ENCODE measurements around the gene SEMA4D.
"Not testable (repeated sequence)": the region's sequence is repeated elsewhere in the genome, so short reads cannot be mapped to it uniquely, and the experiment has no call there.

SEMA4D gene

DNA sequence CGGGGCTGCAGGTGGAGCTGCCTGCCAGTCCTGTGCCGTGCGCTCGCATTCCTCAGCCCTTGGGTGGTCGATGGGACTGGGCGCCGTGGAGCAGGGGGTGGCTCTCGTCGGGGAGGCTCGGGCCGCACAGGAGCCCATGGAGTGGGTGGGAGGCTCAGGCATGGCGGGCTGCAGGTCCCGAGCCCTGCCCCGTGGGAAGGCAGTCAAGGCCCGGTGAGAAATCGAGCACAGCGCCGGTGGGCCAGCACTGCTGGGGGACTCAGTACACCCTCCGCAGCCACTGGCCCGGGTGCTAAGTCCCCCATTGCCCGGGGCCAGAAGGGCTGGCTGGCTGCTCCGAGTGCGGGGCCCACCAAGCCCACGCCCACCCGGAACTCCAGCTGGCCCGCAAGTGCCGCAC is 17.5 kb downstream of the SEMA4D start:
- not testable (repeated sequence) for DNase-seq

GRCh38 chr9:89479669-89480011 is 18.3 kb downstream of the SEMA4D start:
- DNase-seq = not testable (repeated sequence)

- no peak for DNase-seq
These were observed 18.9 kb downstream of the SEMA4D start for GRCh38 chr9:89478821-89479668.

- DNase-seq = peak; percentile 59
These were observed 19.9 kb downstream of the SEMA4D start for GRCh38 chr9:89477811-89478630.

- no peak for DNase-seq
These were observed 20.5 kb downstream of the SEMA4D start for GRCh38 chr9:89477384-89477783.

- DNase-seq = no peak
These were observed 21.4 kb downstream of the SEMA4D start for GRCh38 chr9:89476546-89476945.

DNA sequence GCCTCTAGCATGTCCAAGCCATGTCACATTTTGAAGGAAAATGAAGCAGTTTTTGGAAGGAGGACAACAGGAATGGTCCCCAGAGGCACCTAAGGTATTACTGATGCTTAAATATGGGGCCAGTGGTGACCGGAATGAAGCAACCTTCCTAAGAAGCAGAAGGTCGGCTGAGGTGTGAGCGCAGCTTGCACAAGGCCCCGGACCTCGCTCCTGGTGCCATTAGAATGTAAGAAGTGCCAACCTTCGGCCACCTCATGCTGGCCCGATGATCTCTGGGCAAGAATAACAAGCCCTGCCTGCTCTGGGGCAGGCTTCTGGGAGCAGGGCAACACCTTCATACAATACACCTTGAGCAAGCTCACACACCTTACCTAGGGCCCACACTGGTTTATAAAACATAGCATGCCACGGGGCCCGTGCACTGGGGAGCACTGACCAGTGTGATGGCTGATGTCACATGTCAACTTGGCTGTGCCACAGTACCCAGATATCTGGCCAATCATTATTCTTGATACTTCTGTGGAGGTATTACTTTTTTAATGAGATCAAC is 21.9 kb downstream of the SEMA4D start:
- no peak for DNase-seq

GRCh38 chr9:89474939-89475338 is 23.0 kb downstream of the SEMA4D start:
- no peak for DNase-seq

DNA sequence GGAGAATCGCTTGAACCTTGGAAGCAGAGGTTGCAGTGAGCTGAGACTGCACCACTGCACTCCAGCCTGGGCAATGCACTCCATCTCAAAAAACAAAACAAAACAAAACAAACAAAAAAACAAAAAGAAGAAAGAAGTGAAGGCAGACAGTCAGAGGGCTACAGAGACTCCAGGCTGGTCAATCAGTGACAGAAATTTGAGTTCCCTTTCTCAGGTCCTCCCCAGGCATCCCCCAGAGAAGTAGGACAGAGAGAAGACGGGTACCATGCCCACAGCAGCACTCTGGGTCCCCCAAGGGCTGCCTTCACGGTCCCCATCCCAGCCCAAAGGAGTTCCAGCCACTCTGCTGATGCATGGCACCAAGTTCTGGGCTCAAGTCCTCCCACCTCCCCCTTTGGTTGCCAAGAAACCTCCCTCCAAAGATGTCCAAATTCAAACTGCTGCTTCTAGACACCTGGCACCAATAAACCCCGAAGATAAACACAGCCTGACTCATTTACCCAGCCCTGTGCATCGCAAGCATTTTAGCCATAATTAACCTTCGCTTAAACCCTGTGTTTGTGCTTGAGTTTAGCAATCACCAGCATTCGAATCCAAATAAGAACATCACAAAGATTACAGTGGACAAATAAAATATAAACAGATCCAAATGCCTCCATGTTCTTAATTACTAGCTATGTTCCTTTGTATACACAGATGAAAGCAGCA is 24.0 kb downstream of the SEMA4D start:
- DNase-seq = no peak

GRCh38 chr9:89471796-89472320 is 26.1 kb downstream of the SEMA4D start:
- DNase-seq = not testable (repeated sequence)

GRCh38 chr9:89471390-89471789 is 26.5 kb downstream of the SEMA4D start:
- DNase-seq = no peak

GRCh38 chr9:89470224-89470839 is 27.6 kb downstream of the SEMA4D start:
- DNase-seq = no peak

DNA sequence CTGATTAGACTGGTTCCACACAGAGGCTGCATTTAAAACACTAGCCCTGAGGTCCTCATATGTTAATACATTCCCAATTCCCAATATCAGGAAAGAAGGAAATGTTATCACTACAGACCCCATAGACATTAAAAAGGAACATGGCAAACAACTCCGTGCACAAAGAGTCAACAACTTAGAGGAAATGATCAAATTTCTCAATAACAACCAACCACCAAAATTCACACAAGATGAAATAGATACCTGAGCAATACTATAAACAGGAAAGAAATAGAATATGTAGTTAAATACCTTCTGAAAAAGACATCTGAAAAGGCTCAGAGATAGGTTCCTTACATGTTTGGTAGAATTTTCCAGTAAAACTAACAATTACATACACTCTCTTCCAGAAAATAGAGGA is 28.9 kb downstream of the SEMA4D start:
- DNase-seq = no peak

DNA sequence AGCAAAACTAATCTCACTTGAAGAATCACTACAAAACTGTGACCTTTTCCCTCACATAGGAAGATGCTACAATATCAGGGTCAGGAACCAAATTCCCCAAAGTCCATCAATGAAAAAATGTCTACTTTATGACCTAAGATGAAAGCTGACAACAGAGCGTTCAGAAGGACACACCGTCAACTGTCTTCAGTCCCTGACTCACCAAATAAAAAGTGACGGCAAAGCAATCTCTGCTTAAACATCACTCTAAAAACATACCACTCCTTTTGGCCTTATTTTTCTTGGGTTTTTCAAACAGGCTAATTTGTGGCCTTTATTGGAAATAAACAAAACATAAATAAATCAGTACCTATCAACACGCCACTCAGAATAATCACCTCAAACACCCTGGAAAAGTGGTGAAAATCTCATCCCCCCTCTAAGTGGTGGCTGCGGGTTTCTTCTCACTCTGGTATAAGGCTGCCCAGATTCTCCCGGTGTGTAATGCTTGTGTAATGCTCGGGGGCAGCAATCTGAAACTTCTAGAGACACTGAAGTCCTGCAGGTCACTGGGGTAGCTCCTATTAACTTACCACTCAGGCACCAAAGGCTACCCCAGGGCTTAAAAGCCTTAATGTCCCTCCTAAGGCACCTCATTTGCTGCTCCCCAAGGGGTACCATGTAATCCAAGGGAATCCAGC is 29.5 kb downstream of the SEMA4D start:
- DNase-seq = no peak

DNA sequence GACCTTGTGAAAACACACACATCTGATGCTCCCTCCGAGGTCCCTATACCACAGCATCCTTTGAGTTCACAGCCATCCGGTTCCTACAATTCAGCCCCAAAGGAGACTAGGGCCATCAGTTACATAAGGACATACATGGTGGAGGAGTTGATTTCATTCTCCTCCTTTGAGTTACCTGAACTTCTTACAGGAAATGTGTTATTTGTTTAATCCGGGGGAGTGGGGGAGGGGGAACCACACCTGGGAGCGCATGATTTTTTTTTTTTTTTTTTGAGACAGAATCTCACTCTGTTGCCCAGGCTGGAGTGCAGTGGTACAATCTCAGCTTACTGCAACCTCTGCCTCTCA is 30.7 kb downstream of the SEMA4D start:
- DNase-seq = no peak

GRCh38 chr9:89466451-89467277 is 31.2 kb downstream of the SEMA4D start:
- DNase-seq = no peak

GRCh38 chr9:89465726-89466308 is 32.1 kb downstream of the SEMA4D start:
- no peak for DNase-seq

GRCh38 chr9:89465001-89465451 is 32.9 kb downstream of the SEMA4D start:
- no peak for DNase-seq

DNA sequence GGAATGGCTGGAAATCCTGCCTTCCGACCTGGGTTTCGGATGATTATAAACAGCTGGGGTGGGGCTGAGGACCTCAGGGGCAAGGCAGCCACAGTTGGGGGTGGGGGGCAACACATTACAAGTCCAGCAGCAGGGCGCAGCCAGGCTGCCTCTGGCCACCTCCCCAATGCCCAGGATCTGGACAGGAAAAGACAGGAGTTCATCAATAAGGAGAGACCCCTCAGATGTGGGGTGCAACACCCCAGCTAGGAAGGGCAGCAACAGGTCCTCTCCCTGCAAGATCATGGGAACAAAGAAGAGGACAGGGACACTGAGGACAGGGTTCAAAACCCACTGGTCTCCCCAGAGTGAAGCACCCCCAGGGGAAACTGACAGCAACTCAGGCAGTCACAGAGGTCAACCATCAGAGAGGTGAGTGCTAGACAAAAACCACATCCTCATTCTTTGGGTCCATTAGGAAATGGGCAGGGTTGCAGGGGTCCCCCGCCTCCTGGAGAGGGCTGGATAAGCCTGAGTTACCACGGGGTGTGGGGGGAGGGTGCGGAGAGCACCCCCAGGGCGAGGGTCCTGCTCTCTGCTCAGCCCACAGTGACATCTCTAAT is 33.5 kb downstream of the SEMA4D start:
- DNase-seq = no peak
